ENCODE measurements around the gene MED12L.

The MED12L gene

GRCh38 chr3:151264605-151265004 lies 179.1 kb downstream of the MED12L start:
- H3K9me2 ChIP-seq (replicated peaks; ENCODE audit: insufficient read depth, low read length), result no peaks in the 10 kb centered on the region
- no peaks in the 10 kb centered on the region for H3F3A ChIP-seq (ENCODE audit: insufficient read depth, low read length)
- no peak overlapping the region for H3K27ac ChIP-seq (ENCODE audit: low read length)
- no peak overlapping the region for H3K4me3 ChIP-seq (ENCODE audit: low read length)
- no peak overlapping the region for H3K9ac ChIP-seq (ENCODE audit: low read length)
- H3K36me3 ChIP-seq (replicated peaks; ENCODE audit: insufficient read depth, low read length), result no peaks in the 10 kb centered on the region
- H4K20me1 ChIP-seq (ENCODE audit: insufficient read depth, low read length), result no peaks in the 10 kb centered on the region
- no peak overlapping the region for H2AFZ ChIP-seq (ENCODE audit: low read length)
- H3K9me3 ChIP-seq (replicated peaks; ENCODE audit: insufficient read depth, low read length), result no peaks in the 10 kb centered on the region
- TF ChIP-seq EZH2 (optimal IDR thresholded peaks at IDR 0.05; ENCODE audit: low read depth, low read length), result no peak
- TF ChIP-seq EZH2phosphoT487 (IDR thresholded peaks at IDR 0.05; ENCODE audit: low read length), result no peak
- TF ChIP-seq CTCF (IDR thresholded peaks at IDR 0.05; ENCODE audit: low read length), result no peak
- no peak overlapping the region for H3K4me2 ChIP-seq (ENCODE audit: low read depth, low read length)
- no peak for DNase-seq
- H3K27me3 ChIP-seq (replicated peaks; ENCODE audit: insufficient read depth, low read length), result no peaks in the 10 kb centered on the region
- peaks cover 10% of the 10 kb centered on the region; the same call in 1 of the 2 replicates for H3K4me1 ChIP-seq (ENCODE audit: low read length)
- H3K79me2 ChIP-seq (ENCODE audit: low read length), result no peaks in the 10 kb centered on the region

- H3K4me2 ChIP-seq (ENCODE audit: low read depth, low read length), result peak overlapping the region; percentile 14; the same call in 1 of the 2 replicates
- H3K36me3 ChIP-seq (replicated peaks; ENCODE audit: insufficient read depth, low read length), result no peaks in the 10 kb centered on the region
- TF ChIP-seq CTCF (IDR thresholded peaks at IDR 0.05; ENCODE audit: low read length) (no peak), EZH2 (optimal IDR thresholded peaks at IDR 0.05; ENCODE audit: low read depth, low read length) (no peak), EZH2phosphoT487 (IDR thresholded peaks at IDR 0.05; ENCODE audit: low read length) (no peak)
- H3F3A ChIP-seq (ENCODE audit: insufficient read depth, low read length), result no peaks in the 10 kb centered on the region
- H3K4me3 ChIP-seq (ENCODE audit: low read length), result no peak overlapping the region
- H3K79me2 ChIP-seq (ENCODE audit: low read length), result no peaks in the 10 kb centered on the region
- no peaks in the 10 kb centered on the region for H3K27me3 ChIP-seq (replicated peaks; ENCODE audit: insufficient read depth, low read length)
- DNase-seq, result no peak
- H2AFZ ChIP-seq (ENCODE audit: low read length), result no peak overlapping the region
- H3K27ac ChIP-seq (ENCODE audit: low read length), result peak overlapping the region; percentile 71; the same call in 1 of the 2 replicates
- no peaks in the 10 kb centered on the region for H3K9me2 ChIP-seq (replicated peaks; ENCODE audit: insufficient read depth, low read length)
- no peaks in the 10 kb centered on the region for H3K9me3 ChIP-seq (replicated peaks; ENCODE audit: insufficient read depth, low read length)
- peak overlapping the region; percentile 36; the same call in 1 of the 2 replicates for H3K9ac ChIP-seq (ENCODE audit: low read length)
- peaks cover 10% of the 10 kb centered on the region; the same call in 1 of the 2 replicates for H3K4me1 ChIP-seq (ENCODE audit: low read length)
- no peaks in the 10 kb centered on the region for H4K20me1 ChIP-seq (ENCODE audit: insufficient read depth, low read length)
Observed at GRCh38 chr3:151265166-151265565, 179.7 kb downstream of the MED12L start.

- peak overlapping the region; percentile 71; the same call in 1 of the 2 replicates for H3K27ac ChIP-seq (ENCODE audit: low read length)
- H3K4me3 ChIP-seq (ENCODE audit: low read length), result no peak overlapping the region
Observed at GRCh38 chr3:151265866-151266265, 180.4 kb downstream of the MED12L start.

More at GRCh38 chr3:151265866-151266265, 180.4 kb downstream of the MED12L start:
- Histone ChIP-seq H3K27me3 (replicated peaks; ENCODE audit: insufficient read depth, low read length) (no peaks in the 10 kb centered on the region), H2AFZ (ENCODE audit: low read length) (no peak overlapping the region), H3K79me2 (ENCODE audit: low read length) (no peaks in the 10 kb centered on the region), H3K4me2 (ENCODE audit: low read depth, low read length) (peak overlapping the region; percentile 14; the same call in 1 of the 2 replicates), H3K4me1 (ENCODE audit: low read length) (peaks cover 10% of the 10 kb centered on the region; the same call in 1 of the 2 replicates), H4K20me1 (ENCODE audit: insufficient read depth, low read length) (no peaks in the 10 kb centered on the region), H3F3A (ENCODE audit: insufficient read depth, low read length) (no peaks in the 10 kb centered on the region), H3K36me3 (replicated peaks; ENCODE audit: insufficient read depth, low read length) (no peaks in the 10 kb centered on the region), H3K9ac (ENCODE audit: low read length) (peak overlapping the region; percentile 36; the same call in 1 of the 2 replicates), H3K9me2 (replicated peaks; ENCODE audit: insufficient read depth, low read length) (no peaks in the 10 kb centered on the region), H3K9me3 (replicated peaks; ENCODE audit: insufficient read depth, low read length) (no peaks in the 10 kb centered on the region)
- TF ChIP-seq EZH2 (optimal IDR thresholded peaks at IDR 0.05; ENCODE audit: low read depth, low read length), result no peak
- TF ChIP-seq EZH2phosphoT487 (IDR thresholded peaks at IDR 0.05; ENCODE audit: low read length), result no peak
- no peak for TF ChIP-seq CTCF (IDR thresholded peaks at IDR 0.05; ENCODE audit: low read length)
- DNase-seq, result peak; percentile 74
